ENCODE measurements around the gene TMEM184B. TPM values are rescaled to one million over a fixed set of nuclear protein-coding genes. Genes with fewer than 3 reads are reported as not detected.

Gene TMEM184B
- total and polyA plus RNA-seq, 2 experiments from 2014 or later: 68.8 to 70.3 TPM

DNA sequence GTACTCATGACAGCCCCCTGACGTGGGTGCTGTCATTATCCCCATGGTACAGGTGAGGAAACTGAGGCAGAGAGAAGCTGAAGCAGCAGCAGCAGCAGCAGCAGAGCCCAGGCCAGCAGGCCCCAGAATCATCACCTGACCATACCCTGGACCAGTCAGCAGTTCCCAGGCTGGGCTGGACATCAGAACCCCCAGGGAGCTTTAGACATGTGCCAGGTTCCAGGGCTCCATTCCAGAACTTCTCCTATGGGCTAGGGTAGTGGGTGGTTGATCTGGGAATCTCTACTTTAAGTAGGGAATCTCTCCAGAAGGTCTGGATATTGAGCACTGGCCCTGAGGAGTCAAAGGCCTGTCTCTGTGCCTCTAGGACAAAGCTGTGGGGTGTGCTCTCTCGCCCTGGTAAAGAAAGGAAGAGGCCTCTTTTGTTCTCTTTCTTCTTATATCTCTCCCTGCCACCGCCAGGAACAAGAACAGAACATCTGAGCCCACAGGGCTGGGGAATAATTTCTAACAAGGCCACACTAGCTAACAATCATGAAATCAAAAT is 44.4 kb downstream of the TMEM184B start:
- Histone ChIP-seq H3K4me3 (no peak overlapping the region), H3K4me1 (ENCODE audit: low read depth) (no peaks in the 10 kb centered on the region), H3K9me3 (ENCODE audit: low read depth) (no peaks in the 10 kb centered on the region), H3K27me3 (no peaks in the 10 kb centered on the region), H3K27ac (no peak overlapping the region), H3K36me3 (peaks cover 11% of the 10 kb centered on the region)
- TF ChIP-seq, protein P1, sequence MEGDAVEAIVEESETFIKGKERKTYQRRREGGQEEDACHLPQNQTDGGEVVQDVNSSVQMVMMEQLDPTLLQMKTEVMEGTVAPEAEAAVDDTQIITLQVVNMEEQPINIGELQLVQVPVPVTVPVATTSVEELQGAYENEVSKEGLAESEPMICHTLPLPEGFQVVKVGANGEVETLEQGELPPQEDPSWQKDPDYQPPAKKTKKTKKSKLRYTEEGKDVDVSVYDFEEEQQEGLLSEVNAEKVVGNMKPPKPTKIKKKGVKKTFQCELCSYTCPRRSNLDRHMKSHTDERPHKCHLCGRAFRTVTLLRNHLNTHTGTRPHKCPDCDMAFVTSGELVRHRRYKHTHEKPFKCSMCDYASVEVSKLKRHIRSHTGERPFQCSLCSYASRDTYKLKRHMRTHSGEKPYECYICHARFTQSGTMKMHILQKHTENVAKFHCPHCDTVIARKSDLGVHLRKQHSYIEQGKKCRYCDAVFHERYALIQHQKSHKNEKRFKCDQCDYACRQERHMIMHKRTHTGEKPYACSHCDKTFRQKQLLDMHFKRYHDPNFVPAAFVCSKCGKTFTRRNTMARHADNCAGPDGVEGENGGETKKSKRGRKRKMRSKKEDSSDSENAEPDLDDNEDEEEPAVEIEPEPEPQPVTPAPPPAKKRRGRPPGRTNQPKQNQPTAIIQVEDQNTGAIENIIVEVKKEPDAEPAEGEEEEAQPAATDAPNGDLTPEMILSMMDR (IDR thresholded peaks at IDR 0.05; ENCODE audit: low read depth, low read length): no peak
- DNase-seq (ENCODE audit: low read depth in 1 of 2, low spot score in 1 of 2): peak in 1 of 2 donors; percentile 32

DNA sequence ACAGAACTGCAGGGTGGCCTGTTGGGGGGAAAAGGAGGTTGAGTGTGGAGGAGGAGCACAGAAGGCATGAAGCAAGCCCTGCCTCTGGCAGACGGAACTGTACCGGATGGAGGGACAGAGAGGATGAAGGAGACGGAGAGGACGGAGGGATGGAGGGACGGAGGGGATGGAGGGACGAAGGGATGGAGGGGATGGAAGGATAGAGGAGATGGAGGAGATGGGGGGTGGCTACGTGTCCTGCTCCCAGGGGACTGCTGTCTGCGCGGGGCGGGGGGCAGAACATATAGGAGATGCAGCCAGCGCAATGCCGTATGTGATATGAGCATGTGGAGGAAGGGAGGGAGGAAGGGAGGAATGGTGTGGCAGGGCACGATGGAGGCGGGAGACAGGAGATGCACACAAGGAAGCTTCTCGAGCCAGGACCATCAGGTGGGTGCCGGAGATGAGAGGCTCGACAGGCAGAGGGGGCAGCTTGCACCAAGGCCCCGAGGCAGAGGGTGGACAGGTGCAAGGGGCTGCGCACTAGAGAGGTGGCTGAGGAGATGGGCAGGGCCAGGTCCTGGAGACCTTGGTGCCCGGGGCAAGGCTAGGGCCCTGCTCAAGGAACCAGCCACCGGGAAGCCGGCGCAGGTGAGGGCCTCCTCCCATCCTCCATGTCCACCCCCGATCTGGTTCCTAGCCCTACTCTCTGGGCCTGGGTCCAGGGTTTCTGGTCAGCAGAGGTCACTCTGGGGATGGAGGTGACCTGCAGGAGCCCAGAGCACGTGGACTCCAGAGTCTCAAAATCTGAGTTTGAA is 45.8 kb downstream of the TMEM184B start:
- no peaks in the 10 kb centered on the region for H3K9me3 ChIP-seq (ENCODE audit: low read depth)
- no peak for DNase-seq (ENCODE audit: low read depth in 1 of 2, low spot score in 1 of 2)
- H3K27me3 ChIP-seq: no peaks in the 10 kb centered on the region
- H3K4me3 ChIP-seq: no peak overlapping the region
- TF ChIP-seq, protein P1 (IDR thresholded peaks at IDR 0.05; ENCODE audit: low read depth, low read length): no peak
- no peak overlapping the region for H3K27ac ChIP-seq
- H3K4me1 ChIP-seq (ENCODE audit: low read depth): no peaks in the 10 kb centered on the region
- peaks cover 8% of the 10 kb centered on the region for H3K36me3 ChIP-seq

DNA sequence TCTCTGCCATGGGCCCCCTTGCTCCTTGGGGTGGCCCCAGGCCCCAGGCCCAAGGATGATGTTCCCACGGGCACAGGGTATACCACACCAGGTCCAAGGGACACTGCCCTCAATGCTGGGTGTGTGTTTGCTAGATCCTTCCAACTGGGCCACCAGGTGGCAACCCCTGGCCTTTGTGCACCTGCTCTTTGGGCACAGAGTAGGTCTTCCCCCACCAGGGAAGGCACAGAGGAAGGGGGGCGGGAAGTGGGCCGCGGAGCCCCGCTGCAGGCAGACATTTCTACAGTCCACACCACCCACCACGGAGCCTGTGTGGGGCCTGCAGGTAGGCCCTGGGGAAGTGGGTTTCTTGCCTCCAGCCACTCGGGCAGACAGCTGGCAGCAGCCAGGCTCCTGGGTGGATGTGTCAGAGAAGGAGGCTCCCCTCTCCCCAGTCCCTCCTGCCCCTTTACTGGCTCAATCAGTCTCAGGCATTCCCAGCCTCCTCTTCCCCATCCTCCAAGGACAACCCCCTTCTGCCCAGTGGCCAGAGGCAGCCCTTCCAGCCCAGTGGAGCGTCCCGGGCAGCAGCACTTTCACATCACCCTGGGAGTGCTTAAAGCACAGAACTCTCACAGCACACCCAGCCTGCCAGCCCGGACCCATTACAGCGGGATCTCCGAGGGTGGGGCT is 49.4 kb downstream of the TMEM184B start:
- H3K36me3 ChIP-seq: peaks cover 8% of the 10 kb centered on the region
- TF ChIP-seq, protein P1 (IDR thresholded peaks at IDR 0.05; ENCODE audit: low read depth, low read length): no peak
- no peak for DNase-seq (ENCODE audit: low read depth in 1 of 2, low spot score in 1 of 2)

DNA sequence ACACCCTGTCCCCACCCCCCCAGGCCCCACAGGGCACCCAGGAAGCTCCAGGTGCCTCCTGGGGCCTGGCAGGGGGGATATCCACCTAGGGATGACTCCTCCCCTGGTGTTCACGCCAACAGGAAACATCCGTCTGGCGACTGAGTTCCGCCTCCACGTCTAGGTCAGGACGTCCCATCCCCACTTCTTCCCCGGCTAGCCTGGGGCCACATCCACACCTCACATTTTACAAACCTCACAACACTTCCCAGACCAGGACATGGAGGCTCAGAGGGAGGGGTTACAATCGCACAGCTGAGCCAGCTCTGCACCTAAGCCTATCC is 50.1 kb downstream of the TMEM184B start:
- peaks cover 8% of the 10 kb centered on the region for H3K36me3 ChIP-seq
- TF ChIP-seq, protein P1 (IDR thresholded peaks at IDR 0.05; ENCODE audit: low read depth, low read length): no peak
- H3K4me3 ChIP-seq: no peak overlapping the region
- DNase-seq (ENCODE audit: low read depth in 1 of 2, low spot score in 1 of 2): no peak
- peaks cover 6% of the 10 kb centered on the region for H3K4me1 ChIP-seq (ENCODE audit: low read depth)
- H3K9me3 ChIP-seq (ENCODE audit: low read depth): no peaks in the 10 kb centered on the region
- H3K27me3 ChIP-seq: no peaks in the 10 kb centered on the region
- no peak overlapping the region for H3K27ac ChIP-seq

More for the DNA sequence above, 49.4 kb downstream of the TMEM184B start:
- H3K9me3 ChIP-seq (ENCODE audit: low read depth): no peaks in the 10 kb centered on the region
- H3K27me3 ChIP-seq: no peaks in the 10 kb centered on the region
- H3K4me1 ChIP-seq (ENCODE audit: low read depth): peaks cover 6% of the 10 kb centered on the region
- H3K4me3 ChIP-seq: no peak overlapping the region
- no peak overlapping the region for H3K27ac ChIP-seq

DNA sequence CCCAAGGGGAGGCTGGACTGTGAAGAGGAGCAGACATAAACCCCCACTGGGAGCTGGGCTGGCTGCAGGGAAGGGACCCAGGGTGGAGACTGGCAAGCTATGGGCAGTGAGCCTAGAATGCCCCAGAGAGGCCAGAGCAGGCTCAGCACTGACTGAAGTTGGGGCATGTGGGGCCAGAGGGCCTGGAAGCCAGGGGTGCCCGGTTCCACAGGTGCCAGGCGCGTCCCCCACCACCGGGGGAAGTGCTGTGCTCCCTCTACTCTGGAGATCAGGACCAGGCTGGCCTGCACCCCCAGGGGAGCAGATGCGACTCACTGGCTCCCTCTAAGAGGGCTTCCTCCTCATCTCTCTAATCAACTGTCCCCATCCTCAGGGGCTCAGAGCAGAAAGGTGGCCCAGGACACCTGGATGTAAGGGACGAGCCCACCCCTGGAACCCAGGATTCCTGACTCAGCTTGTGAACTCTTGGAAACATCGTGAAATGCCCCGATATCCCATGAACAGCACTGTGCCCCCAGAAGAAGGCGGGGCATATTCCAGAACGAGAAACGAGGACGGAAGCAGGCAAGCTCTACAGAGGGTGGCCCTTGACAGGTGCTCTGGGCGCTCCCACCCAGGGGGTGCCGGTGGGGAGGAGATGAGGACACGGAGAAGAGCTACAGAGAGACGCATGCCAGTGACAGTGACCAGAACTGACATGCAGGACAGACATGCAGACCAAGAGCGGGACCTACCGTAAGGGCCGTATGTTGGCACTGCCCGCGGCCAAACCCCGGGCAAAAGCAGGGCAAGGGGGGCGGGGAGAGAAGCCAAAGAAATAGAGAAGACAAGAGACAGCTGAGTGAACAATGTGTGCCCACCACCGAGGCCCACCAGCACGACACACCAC is 50.7 kb downstream of the TMEM184B start:
- Histone ChIP-seq H3K27me3 (no peaks in the 10 kb centered on the region), H3K27ac (no peak overlapping the region), H3K9me3 (ENCODE audit: low read depth) (no peaks in the 10 kb centered on the region), H3K36me3 (peaks cover 8% of the 10 kb centered on the region), H3K4me3 (no peak overlapping the region), H3K4me1 (ENCODE audit: low read depth) (peaks cover 6% of the 10 kb centered on the region)
- TF ChIP-seq, protein P1 (IDR thresholded peaks at IDR 0.05; ENCODE audit: low read depth, low read length): no peak
- no peak for DNase-seq (ENCODE audit: low read depth in 1 of 2, low spot score in 1 of 2)

Data from cardiac muscle cell (in vitro differentiated cells and primary cell).